Retina (tissue), 1 donor: ENCODE data around the gene PTPRG.

Source experiments
- DNase-seq: peaks from one replicate; pipeline ENCODE4 v3.0.0-alpha.2; 2016

The PTPRG gene

GRCh38 chr3:61903931-61904657 is 342.7 kb downstream of the PTPRG start:
- peak; percentile 55 for DNase-seq

DNA sequence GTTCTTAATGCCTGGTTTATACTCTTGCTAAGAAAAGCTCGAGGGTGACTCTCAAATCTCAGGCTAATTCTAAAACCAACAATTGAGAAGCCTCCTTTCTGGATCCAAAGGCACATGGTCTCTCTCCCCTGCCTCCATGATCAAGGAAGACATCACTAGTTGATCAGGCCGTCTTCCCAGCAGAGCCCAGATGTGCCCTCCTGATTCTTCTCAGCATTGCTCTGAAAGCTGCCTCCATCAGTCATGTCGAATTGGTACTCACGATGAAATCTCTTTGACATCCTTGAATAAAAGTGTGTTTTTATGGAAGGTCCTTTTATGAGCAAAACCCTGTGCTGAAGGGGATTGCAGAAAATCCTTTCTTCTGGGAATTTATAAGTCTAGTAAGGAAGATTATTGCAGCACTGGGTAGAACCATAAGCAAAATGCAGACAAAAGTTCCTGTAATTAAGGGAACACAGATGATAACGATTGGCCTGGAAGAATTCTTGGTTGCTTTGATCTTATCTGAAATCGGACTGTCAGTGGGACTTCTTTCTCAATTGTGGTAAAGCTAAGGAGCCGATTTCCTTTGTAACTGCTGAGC is 345.9 kb downstream of the PTPRG start:
- no peak for DNase-seq

DNA sequence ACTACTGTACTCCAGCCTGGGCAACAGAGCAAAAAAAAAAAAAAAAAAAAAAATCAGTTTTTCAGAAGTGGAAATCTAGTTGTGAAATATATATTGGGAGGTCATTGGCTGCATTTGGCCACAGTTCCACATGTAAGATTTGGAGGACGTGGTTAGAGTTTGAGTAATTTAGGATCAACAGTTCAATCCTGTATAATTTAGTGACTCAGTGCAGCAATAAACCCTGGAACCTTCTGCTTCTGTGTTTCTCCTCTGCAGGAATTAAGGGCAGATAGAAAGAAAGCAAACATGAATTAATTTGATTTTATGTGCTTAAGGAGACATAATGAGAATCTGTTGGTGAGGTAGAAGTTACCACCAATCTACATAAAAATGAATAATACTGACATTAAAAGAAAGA is 347.0 kb downstream of the PTPRG start:
- DNase-seq = no peak

GRCh38 chr3:61910732-61911131 is 349.4 kb downstream of the PTPRG start:
- DNase-seq = no peak

DNA sequence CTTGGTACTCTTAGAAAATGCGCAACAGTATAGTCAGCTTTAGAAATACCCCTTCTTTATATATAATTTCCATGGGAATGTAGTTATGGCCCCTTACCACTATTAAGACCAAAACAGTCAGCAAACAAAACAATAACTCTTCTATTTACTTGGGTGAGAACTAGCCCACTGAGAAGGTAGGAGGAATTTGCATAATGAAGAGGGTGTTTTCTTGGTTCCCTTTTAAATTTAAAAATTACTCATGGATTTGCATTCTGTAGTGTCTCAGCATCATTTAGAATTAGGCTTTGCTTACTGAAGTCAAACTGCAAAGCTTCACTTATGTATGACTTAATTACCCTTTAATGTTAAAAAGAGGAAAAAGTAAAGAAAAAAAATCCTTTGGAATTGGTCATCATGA is 350.8 kb downstream of the PTPRG start:
- DNase-seq = no peak

- no peak for DNase-seq
Measured at GRCh38 chr3:61913701-61914100, 352.3 kb downstream of the PTPRG start.

DNA sequence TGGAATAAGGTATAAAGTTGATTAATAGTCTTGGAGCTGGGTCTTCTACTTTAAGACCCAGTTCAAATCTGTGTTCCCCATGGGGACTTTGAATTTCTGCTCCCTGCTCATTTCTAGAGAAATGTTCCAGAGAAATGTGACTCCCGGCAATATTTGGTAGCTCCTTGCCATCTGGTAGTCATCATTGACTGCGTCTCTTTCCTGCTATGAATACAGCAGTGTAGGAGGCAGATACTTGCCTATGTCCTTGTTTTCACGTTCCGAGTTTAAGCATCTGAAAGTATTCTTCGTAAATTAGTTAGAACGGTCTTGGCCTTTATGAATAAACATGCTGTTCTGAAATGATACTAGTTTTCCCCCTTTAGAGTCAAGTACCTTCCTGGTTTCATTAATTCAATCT is 352.9 kb downstream of the PTPRG start:
- no peak for DNase-seq

DNA sequence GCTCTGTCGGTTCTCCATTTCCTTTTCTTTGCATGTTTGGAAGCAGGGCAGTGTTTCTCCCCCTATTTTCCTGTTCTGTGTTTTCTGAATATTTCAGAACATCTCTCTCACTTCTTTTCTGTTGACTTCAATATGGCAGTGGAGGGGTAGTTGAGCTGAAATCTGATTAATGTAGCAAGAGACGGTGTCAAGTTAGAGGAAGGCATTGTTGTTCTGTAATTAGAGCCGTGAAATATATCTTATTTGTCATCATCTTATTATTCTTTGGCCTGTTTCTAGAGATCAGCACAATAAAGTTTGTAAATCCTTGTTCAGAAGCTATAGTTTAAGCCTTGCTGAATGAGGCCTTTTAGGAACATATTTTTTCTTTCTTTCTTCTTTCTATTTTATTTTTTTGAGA is 353.9 kb downstream of the PTPRG start:
- DNase-seq = no peak

- DNase-seq = no peak
Measured at GRCh38 chr3:61919371-61919770, 358.0 kb downstream of the PTPRG start.

GRCh38 chr3:61922118-61922517 is 360.7 kb downstream of the PTPRG start:
- DNase-seq = no peak

GRCh38 chr3:61924090-61924735 is 362.8 kb downstream of the PTPRG start:
- no peak for DNase-seq

DNA sequence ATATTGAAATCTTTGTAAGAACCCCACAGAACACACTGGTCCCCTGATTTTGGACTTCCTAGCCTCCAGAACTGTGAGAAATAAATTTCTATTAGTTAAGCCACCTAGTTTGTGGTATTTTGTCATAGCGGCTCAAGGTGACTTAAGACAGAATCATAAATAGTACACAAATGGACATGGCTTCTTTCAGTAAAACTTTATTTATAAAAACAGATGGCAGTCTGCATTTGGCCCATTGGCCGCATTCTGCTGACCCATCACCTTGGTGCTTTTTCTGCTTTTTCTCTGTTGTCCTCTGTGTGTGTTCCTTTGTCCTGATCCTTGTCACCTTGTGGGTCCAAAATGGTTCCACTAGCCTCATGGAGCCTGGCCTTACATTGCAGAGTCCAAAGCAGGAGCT is 363.6 kb downstream of the PTPRG start:
- DNase-seq = no peak

- no peak for DNase-seq
Measured at GRCh38 chr3:61925721-61926120, 364.4 kb downstream of the PTPRG start.

GRCh38 chr3:61926923-61927322 is 365.6 kb downstream of the PTPRG start:
- no peak for DNase-seq

DNA sequence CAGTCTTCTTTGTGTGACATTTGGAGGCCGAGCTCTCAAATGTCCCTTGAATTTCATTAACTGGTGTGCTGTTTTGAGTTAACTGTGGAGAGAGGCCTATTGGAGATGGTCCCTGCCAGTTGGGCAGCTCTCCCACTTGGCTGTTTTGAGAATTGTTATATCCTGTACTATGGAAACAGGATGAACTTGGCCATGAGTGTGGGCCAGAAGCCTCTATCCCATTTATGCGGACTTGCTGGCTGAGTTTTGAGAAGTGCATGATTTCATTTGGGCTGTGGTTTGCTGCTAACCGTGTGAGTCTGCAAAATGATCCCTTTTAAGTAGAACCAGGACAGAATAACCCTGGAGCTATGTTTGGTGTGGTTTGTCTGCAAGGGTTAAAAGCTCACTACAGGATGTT is 366.0 kb downstream of the PTPRG start:
- no peak for DNase-seq

GRCh38 chr3:61928039-61928438 is 366.7 kb downstream of the PTPRG start:
- no peak for DNase-seq

DNA sequence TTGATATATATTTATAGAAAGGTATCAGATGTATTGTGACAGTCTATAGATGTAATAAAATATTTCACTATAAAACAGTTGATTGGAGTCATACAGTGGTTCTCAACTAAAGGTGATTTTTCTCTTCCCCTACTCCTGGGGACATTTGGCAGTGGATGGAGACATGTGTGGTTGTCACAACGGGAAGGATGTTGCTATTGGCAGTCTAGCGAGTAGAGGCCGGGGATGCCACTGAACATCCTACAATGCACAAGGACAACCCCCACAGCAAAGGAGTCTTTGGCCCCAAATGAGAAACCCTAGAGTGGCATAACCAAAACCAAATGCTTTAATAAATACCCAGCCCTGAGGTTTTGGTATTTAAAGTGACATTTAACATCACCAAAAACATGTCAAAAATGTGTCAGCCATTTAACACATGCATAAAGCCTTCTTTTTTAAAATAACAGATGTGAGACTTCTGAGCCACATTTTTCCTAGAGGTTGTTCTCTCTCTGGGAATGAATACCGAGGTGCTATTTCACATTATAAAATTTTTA is 367.5 kb downstream of the PTPRG start:
- DNase-seq = no peak

- no peak for DNase-seq
Measured at GRCh38 chr3:61929617-61930016, 368.2 kb downstream of the PTPRG start.

DNA sequence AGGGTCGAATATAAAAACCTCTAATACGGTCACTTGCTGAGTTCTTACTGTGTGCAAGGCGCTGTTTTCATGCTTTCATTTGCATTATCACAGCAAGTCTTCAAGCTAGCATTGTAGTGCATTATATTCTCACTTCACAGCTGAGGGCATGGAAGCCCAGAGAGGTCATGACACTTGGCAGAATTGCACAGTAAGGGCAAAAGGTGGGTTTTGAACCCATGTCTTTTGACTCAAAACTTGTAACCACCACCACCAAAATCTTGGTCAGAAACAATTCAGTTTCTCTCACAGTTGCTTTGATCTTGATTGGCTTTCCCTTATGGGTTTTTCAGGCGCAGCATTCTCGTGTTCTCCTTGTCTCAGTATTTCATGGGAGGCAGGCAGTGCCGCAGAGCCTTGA is 371.1 kb downstream of the PTPRG start:
- DNase-seq = no peak

GRCh38 chr3:61933798-61934504 is 372.6 kb downstream of the PTPRG start:
- DNase-seq = no peak

DNA sequence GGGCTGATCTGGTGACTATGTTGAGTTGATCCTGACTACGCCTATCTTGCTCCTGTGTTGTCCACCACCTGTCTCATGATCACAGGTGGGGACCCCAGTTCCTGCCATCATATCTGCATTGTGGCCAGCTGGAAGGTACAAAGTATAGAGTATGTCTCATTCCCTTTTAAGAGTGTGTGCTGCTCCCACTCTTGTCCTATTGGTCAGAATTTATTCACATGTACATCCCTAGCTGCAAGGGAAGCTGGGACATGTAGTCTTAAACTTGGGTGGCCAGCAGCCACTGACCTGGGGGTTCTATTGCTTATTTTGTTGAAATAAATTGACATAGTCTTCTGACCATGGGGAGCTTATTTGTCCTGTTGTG is 373.1 kb downstream of the PTPRG start:
- no peak for DNase-seq

GRCh38 chr3:61935814-61936213 is 374.4 kb downstream of the PTPRG start:
- DNase-seq = no peak

DNA sequence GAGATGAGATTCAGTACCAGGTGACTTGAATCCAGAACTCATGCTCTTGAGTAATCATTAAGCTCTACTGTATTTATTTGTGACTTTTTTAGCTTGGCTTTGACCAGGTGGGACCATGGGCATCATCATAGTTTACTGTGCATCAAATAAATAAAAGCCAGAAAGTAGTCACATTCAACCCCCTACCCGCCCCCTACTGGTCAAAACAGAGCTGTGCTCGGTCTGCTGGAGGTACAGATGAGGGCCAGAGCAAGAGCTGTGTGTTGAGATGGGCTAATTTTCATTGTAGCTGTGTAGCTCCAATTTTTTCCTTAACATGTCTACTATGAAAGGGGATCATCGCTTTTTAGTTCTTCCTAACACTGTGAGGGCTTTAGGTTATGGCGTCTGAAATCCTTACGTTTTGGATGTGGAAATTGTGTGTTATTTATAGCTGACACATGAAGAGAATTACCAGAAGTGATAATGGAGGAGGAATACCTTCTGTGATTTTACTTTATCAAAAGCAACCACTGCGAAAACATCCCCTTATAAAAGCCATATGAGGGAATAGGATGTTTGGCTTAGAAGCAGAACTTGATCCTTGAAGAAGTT is 375.1 kb downstream of the PTPRG start:
- no peak for DNase-seq
